Motor neuron (in vitro differentiated cells): ENCODE data around the gene CTRB1. TPM values are rescaled to one million over a fixed set of nuclear protein-coding genes. Genes with fewer than 3 reads are reported as not detected.
"Not testable (repeated sequence)": the region's sequence is repeated elsewhere in the genome, so short reads cannot be mapped to it uniquely, and the experiment has no call there.

Source experiments
- ATAC-seq, 8 experiments: fragments of 200-7000 bp; cut with Tn5 transposase; replicated peaks in 6 of 8; 2 replicates each; pipeline ENCODE4 v1.8.0; 2021; ENCODE audit warnings: mild to moderate bottlenecking in 8 of 8, moderate library complexity in 8 of 8
- H3K27ac ChIP-seq, 2 donors: fragments of 250-450 bp; sonication (Bioruptor Pico); 2 replicates each; pipeline ENCODE4 v1.9.0; 2021; ENCODE audit warnings: antibody characterized with exemption in 2 of 2, mild to moderate bottlenecking in 2 of 2, moderate library complexity in 1 of 2
- H3K4me1 ChIP-seq, 2 donors: fragments of 250-450 bp; sonication (Bioruptor Pico); replicated peaks in 1 of 2; 2 replicates each; pipeline ENCODE4 v1.6.1; 2021; ENCODE audit warnings: antibody characterized with exemption in 2 of 2, mild to moderate bottlenecking in 2 of 2, moderate library complexity in 1 of 2
- H3K4me3 ChIP-seq, 5 donors: fragments of 250-450 bp; sonication (Bioruptor Pico); 2 replicates each; pipeline ENCODE4 v1.9.0; 2021; ENCODE audit warnings: antibody characterized with exemption in 5 of 5, mild to moderate bottlenecking in 5 of 5, moderate library complexity in 4 of 5
- WGBS, 10 experiments: fragments of 450-650 bp; shearing (Covaris generic); methylation state at CpG; one replicate each; pipeline ENCODE4 v1.0.0; 2022; 5-methylcytosine and 5-hydroxymethylcytosine counted together
- in situ Hi-C, 9 experiments: fragments of 400-800 bp; cut with MboI; loops; one replicate each; pipeline ENCODE4 v1.15.0; 2021; ENCODE audit warnings: low sequenced_read_pairs in 9 of 9, low pct_unique_long_range_greater_than_20kb in 2 of 9; ENCODE audit not compliant: unreplicated experiment in 9 of 9
- total RNA-seq, 8 experiments: library from RNA; unstranded; fragments of 300-600 nt; gene quantifications; 2 replicates each; pipeline versions ENCODE4 v1.2.3 to v1.2.4, GENCODE V29; 2022

Gene CTRB1
- total RNA-seq, 8 experiments from 2014 or later = 0.11 to 1.5 (median 0.41) TPM

DNA sequence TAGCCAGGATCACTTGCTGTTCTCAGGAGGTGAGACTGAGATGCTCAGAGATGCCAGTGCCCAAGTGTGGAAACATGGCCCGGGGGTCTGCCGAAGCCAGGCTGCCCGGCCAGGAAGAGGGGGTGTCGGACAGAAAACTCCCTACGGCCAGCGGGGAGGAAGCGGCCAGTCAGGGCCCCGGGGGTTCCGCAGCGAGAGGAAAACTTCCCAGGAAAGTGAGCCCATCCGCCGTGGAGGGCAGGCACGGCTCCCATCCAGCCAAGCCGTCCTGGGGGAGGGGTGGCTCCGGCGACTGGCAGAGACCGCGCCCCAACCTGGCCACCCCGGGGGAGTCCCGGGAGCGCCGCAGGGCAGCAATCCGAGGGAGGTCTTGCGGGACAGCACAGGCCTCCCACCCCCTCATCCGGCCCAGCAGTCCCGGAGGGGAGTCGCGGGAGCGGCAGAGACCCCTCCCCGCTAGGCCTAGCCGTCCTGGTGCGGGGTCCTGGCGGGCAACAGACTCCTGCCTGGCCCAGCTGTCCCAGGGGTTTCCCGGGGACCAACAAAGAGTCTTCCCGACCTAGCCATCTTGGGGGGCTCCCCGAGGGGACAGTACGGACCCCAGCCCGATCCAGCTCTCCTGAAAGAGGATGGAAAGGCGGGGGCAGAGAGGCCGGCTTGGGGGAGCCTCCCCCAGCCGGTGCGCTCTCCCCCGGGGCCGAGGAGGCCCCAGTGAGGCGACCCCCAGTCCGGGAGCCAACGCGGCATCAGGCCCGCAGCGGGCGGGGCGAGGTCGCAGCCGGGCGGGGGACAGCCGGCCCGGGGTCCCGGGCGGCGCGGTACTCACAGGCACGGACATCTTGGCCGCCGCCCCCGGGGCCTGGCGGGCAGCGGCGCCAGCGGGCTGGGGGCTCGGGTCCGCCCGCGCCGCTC lies 46.5 kb downstream of the CTRB1 start:
- peak; percentile 7 to 33 (median 20) for ATAC-seq
- in situ Hi-C loops = no loop called here
- peak overlapping the region; percentile 76 to 80 for H3K27ac ChIP-seq
- peaks cover 17 to 26% of the 10 kb centered on the region in 2 donors for H3K4me1 ChIP-seq
- 0% methylated on average over 2 to 6 of the region's 74 CpGs; no CpG with 5 or more reads in 4 of the 10 experiments for WGBS, 10 experiments
- peak overlapping the region; percentile 68 to 99 (median 94) for H3K4me3 ChIP-seq

DNA sequence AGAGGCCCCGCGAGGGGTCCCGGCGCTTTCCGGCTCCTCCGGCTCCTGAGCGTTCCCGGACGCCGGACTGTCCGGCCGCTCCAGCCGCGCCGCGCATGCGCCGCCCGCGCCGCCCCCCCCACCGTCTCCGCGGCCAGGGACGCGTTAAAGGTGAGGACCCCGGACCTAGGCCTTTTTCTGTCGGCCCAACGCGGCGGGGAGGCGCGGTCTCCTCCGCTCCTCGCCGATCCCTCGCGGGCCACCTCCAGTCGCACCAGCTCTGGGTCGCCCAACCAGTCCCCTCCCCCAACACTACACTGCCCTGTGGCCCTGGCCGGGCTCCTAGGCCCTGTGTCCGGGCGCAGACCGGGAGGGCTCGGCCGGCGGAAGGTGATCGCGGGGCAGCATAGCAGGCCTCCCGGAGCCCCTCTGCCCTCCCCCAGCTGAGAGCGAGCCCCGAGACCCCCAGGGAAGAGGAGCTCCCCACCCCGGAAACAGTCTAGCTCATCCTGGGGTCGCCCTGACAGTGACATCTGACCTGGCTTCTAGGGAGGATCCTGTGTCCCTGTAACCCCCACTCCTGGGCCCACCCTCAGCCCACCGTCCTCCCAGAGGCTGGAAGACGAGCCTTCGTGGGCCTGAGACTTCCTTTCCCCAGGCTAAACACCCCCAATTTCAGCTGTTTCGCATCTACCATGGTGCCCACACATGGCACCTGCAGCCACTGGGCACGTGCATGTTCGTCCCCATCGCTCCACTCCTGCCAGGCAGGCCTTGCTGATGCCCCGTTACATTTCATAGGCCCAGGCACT lies 47.3 kb downstream of the CTRB1 start:
- peak overlapping the region; percentile 76 to 80 for H3K27ac ChIP-seq
- H3K4me1 ChIP-seq = peaks cover 17 to 26% of the 10 kb centered on the region in 2 donors
- 0 to 36% (median 3%) methylated on average over 1 to 7 of the region's 62 CpGs; no CpG with 5 or more reads in 6 of the 10 experiments for WGBS, 10 experiments
- peak; percentile 59 to 87 (median 82) for ATAC-seq
- peak overlapping the region; percentile 68 to 99 (median 94) for H3K4me3 ChIP-seq
- in situ Hi-C loops = no loop called here

DNA sequence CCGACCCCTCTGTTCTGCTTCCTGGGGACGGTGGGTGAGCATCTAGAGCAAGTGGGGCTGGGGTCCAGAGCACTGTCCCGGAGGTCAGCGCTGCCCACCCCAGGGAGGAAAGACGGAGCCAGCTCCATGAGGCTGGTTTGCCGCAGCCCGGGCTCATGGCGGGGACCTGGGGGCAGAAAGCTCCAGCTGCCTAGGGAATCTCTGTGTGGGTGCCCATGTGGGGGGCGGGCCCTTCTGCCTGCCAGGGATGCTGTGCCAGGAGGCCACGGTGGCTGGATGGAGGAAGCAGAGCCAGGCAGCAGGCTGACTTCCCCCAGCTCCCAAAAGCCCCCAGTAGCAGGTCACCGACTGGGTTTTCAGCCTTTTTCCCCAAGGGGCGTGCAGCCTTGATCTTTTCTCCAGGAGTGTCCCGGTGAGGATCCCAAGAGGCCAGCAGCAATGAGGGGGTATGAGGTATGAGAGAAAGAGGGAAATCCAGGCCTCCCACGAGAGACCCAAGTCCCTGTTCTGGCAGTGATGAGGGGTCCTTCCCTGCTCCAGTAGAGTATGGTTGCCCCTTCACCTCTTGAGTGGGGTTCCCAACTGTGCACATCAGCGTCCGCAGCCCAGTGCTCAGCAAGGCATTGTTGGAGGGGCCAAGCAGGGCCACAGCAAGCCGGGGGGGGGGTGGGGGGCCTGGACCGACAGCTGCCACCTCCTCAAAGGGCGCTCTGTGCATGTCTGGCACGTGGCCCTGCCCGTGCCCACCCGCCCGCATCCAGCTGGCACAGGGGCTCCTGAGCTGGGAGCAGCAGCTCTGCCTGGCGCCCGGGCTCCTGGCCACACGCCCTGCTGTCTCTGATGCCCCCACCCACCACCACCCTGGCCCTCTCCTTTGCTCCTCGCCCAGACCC lies 48.2 kb downstream of the CTRB1 start:
- no peak for ATAC-seq
- WGBS, 10 experiments = 80 to 90% methylated on average over 1 to 2 of the region's 27 CpGs; no CpG with 5 or more reads in 8 of the 10 experiments
- in situ Hi-C loops = no loop called here
- no peak overlapping the region for H3K27ac ChIP-seq
- peaks cover 22 to 31% of the 10 kb centered on the region in 2 donors for H3K4me1 ChIP-seq
- peak overlapping the region in 2 of 5 donors; percentile 98 to 99 for H3K4me3 ChIP-seq

DNA sequence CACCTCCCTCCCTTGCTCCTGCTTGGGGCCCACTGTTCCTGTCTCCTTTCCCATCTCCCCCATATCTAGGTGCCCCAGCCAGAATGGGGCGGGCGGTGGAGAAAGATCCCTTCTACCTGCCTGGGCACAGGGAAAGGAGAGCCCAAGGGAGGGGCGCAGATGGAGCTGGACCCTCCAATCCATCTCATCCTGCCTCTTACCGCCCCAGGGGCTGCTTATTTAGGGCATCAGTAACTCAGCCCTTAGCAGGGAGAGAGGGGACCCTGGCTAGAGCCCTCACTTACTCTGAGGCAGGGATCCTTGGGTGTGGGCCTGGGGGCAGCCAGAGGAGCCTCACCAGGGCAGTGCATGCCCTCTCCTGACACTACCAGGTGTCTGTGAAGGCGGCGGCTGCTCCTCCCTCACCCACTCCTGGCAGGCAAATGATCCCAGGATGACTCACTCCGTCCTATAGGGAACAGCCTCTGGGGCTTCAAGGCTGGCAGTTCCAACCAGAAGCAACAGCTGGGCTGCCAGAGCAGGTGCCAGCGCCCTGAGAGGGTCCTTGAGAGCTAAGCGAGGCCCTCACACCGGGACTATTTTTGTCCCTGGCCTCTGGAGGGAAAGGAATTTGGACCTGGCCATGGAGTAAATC lies 49.0 kb downstream of the CTRB1 start:
- WGBS, 10 experiments = 53 to 86% methylated on average over 3 to 4 of the region's 10 CpGs; no CpG with 5 or more reads in 8 of the 10 experiments
- Histone ChIP-seq H3K4me3 (no peak overlapping the region), H3K4me1 (peaks cover 26 to 36% of the 10 kb centered on the region in 2 donors), H3K27ac (no peak overlapping the region)
- ATAC-seq = peak in 3 of 8 experiments; percentile 10 to 15 (median 12)
- in situ Hi-C loops = no loop called here

DNA sequence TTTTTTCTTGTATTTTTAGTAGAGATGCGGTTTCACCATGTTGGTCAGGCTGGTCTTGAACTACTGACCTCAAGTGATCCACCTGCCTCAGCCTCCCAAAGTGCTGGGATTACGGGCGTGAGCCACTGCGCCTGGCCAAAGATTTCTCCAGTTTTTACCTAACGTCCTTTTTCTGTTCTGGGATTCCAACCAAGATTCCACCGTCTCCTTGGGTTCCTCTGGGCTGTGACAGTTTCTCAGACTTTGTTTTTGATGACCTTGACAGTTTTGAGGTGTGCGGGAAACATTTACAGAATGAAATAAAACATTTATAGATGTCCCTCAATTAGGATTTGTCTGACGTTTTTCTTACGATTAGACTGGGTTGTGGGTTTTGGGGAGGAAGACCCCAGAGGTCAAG lies 50.6 kb downstream of the CTRB1 start:
- 85 to 100% (median 92%) methylated on average over 3 to 9 of the region's 9 CpGs; no CpG with 5 or more reads in 2 of the 10 experiments for WGBS, 10 experiments
- H3K27ac ChIP-seq, in situ Hi-C loops, ATAC-seq, H3K4me3 ChIP-seq: not testable (repeated sequence)
- peaks cover 16 to 22% of the 10 kb centered on the region in 2 donors for H3K4me1 ChIP-seq

DNA sequence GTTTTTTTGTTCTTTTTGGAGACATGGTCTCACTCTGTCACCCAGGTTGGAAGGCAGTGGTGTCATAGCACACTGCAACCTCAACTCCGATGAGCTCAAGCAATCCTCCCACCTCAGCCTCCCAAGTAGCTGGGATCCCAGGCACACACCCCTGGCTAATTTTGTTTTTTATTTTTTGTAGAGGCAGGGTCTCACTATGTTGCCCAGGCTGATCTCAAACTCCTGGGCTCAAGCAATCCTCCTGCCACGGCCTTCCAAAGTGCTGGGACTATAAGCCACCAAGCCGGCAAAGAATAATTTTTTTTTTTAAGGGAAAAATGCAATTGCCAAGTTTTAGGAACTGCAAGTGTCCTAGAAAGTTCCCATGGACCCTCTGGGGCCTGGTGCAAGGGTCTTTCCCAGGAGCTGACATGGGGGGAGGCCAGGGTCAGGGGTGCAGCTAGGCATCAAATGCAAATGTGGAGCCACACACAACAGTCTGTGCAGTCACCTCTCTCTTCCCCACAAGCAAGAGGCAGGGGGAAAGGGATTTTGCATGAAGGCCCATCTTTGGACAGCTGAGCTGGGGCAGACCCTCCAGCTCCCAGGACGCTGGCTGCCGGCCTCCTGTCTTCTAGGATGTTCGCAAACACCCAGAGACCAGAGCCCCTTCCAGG lies 52.8 kb downstream of the CTRB1 start:
- in situ Hi-C loops = no loop called here
- H3K27ac ChIP-seq = peak overlapping the region; percentile 20 to 58

DNA sequence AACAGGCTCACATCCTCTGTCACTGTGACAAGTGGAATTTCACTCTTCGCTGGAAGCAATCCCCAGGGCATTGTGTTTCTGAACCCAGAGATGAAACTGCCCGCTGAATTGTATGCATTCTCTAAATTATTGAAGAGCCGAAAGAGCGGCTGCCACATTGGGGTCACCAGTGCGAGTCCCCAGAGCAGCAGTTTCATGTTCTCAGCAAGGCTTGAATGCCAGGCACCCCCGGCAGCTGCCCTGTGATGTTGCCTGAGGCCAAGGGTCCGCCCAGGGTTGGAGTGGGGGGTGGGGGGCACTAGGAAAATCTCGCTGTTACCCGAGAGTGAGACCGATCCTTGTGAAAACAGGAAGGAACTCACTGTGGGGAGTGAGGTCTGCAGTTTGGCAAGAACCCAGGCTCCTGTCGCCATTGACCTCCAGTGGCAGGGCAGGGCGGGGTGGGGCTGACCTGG lies 53.3 kb downstream of the CTRB1 start:
- Histone ChIP-seq H3K27ac (peak overlapping the region; percentile 20 to 58), H3K4me1 (peaks cover 9 to 10% of the 10 kb centered on the region in 2 donors), H3K4me3 (no peak overlapping the region)
- WGBS, 10 experiments = 18 to 100% (median 80%) methylated on average over 1 to 3 of the region's 12 CpGs; no CpG with 5 or more reads in 5 of the 10 experiments
- peak in 4 of 8 experiments; percentile 44 to 87 (median 71) for ATAC-seq
- in situ Hi-C loops = no loop called here

More for the DNA sequence above, 52.8 kb downstream of the CTRB1 start:
- peak in 1 of 8 experiments; percentile 77 for ATAC-seq
- Histone ChIP-seq H3K4me3 (no peak overlapping the region), H3K4me1 (peaks cover 10 to 14% of the 10 kb centered on the region in 2 donors)
- WGBS, 10 experiments = 39 to 100% (median 91%) methylated on average over 1 to 3 of the region's 6 CpGs

DNA sequence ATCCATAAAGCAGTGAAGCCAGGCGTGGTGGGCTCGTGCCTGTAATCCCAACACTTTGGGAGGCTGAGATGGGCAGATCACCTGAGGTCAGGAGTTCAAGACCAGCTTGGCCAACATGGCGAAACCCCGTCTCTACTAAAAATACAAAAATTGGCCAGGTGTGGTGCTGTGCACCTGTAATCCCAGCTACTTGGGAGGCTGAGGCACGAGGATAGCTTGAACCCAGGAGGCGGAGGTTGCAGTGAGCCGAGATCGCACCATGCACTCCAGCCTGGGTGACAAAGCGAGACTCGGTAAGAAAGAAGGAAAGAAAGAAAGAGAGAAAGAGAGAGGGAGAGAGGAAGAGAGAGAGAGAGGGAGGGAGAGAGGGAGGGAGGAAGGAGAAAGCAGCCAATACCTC lies 53.8 kb downstream of the CTRB1 start:
- H3K4me1 ChIP-seq = peaks cover 9 to 10% of the 10 kb centered on the region in 2 donors
- in situ Hi-C loops, ATAC-seq, H3K4me3 ChIP-seq: not testable (repeated sequence)
- 88 to 100% (median 94%) methylated on average over 2 to 6 of the region's 10 CpGs; no CpG with 5 or more reads in 3 of the 10 experiments for WGBS, 10 experiments
- peak overlapping the region in 1 of 2 donors; percentile 58 for H3K27ac ChIP-seq

DNA sequence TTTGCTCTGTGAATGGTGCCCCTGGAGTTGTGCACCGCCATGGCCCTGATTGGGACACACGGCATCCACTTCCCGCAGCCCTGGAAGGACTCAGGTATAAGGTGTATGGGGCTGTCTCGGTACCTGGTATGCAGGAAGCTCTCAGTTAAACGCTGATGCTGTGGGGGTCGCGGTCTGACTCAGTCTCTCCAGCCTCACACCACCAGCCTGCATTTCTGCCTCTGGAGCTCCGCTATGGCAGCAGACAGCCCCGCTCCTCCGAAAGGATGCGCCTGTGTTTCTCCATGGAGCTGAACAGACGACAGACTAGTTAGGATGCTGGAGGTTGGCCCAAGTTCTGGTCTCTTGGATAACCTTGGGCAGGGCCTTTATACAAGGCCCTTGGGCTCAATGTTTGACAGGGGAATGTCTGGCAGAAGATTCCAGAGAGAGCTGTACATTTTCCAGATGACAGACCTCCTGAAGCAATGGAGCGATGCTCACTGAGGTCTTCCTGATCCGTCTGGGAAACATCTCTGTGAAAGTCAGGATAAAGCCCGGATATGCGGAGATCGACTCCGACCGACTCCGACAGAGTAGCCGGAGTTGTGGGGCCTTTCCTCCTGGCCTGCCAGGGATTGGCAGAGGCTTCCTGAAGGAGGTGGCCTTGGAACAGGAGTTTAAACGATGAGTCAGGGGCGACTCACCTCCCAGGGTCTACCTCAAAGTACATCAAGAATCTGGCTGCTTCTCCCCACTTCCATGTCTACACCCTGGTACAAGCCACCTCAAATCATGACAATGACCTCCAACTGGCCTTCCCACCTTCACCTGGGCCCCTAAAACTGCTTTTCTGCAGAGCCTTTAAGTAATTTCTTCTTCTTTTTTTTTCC lies 54.5 kb downstream of the CTRB1 start:
- ATAC-seq = no peak
- H3K27ac ChIP-seq = no peak overlapping the region
- H3K4me3 ChIP-seq = no peak overlapping the region
- in situ Hi-C loops = no loop called here
- H3K4me1 ChIP-seq = peaks cover 9 to 10% of the 10 kb centered on the region in 2 donors
- WGBS, 10 experiments = 40 to 93% (median 87%) methylated on average over 1 to 17 of the region's 23 CpGs; no CpG with 5 or more reads in 6 of the 10 experiments
